ENCODE data around the gene UPB1.

Gene UPB1

DNA sequence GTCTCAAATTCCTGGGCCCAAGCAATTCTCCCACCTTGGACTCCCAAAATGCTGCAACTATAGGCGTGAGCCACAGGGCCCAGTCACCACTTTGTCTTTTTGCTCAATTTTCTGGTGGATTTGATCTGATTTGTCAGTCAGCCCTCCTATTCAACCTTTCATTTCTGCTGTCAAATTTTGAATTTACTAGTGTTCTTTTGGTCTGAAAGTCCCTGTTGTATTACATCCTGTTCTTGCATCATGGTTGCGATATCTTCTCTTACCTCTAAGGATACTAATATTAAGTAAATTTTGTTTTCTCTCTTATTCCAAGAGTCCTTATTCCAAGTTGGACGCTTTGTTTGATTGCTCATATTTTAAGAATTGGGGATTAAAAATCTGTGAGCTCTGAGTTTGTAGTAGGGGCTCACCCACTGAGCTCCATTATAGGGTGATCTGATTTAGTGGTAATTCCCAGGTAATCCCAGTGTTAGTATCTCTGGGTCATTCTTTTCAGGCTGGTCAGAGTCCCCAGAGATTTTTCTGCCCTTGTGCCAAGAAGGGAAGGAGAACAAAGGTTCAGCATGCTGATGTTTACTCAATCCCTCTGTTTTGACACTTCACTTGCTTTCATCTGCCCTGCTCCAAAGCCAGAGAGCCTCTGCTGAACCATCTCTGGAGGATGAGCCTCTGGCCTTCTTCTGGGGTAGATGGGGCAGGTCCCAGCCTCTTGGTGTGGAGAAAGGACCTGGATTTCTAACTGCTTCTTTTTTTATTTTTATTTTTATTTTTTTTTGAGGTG is 10.0 kb downstream of the UPB1 start:
- Histone ChIP-seq H3K9ac (ENCODE audit: low read length) (no peak overlapping the region), H3K27ac (ENCODE audit: low read length) (no peak overlapping the region)

DNA sequence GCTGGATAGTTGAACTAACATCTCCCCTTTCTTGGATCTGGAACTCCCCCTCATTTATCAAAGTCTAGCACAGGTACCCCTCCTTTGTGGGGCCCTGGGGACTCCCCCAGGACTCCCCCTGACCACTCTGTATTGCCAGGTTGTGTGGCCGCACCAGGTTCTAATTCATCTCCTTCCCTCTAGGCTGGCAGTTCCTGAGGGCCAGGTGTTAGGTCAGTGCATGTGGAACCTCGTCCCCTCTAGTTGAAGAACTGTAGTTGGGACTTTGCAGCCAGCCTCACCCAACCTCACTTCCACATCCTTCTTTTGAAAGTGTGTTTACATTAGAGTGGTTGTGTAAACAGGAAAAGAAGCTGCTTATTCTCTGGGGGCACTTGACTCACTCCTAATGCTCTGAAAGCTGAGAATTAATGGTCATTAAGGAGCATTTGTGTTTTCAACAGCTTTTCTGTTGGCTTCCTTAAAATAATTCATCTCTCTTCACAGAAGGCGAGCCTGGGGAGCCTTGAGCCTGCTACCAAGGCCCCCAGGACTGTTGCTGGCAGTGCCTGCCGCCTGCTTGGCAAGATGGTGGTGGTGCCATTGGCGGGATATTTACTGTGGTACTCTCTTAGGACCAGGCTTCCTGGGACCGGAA is 11.8 kb downstream of the UPB1 start:
- H4K20me1 ChIP-seq (ENCODE audit: insufficient read depth, low read length), result no peaks in the 10 kb centered on the region
- no peaks in the 10 kb centered on the region for H3K9me2 ChIP-seq (replicated peaks; ENCODE audit: insufficient read depth, low read length)
- TF ChIP-seq, protein P1, sequence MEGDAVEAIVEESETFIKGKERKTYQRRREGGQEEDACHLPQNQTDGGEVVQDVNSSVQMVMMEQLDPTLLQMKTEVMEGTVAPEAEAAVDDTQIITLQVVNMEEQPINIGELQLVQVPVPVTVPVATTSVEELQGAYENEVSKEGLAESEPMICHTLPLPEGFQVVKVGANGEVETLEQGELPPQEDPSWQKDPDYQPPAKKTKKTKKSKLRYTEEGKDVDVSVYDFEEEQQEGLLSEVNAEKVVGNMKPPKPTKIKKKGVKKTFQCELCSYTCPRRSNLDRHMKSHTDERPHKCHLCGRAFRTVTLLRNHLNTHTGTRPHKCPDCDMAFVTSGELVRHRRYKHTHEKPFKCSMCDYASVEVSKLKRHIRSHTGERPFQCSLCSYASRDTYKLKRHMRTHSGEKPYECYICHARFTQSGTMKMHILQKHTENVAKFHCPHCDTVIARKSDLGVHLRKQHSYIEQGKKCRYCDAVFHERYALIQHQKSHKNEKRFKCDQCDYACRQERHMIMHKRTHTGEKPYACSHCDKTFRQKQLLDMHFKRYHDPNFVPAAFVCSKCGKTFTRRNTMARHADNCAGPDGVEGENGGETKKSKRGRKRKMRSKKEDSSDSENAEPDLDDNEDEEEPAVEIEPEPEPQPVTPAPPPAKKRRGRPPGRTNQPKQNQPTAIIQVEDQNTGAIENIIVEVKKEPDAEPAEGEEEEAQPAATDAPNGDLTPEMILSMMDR (IDR thresholded peaks at IDR 0.05; ENCODE audit: low read length), result no peak
- TF ChIP-seq EZH2phosphoT487 (IDR thresholded peaks at IDR 0.05; ENCODE audit: low read length), result no peak
- TF ChIP-seq EZH2 (optimal IDR thresholded peaks at IDR 0.05; ENCODE audit: low read depth, low read length), result no peak
- H3K4me2 ChIP-seq (ENCODE audit: low read depth, low read length), result no peak overlapping the region
- H3K9me3 ChIP-seq (replicated peaks; ENCODE audit: insufficient read depth, low read length), result no peaks in the 10 kb centered on the region
- no peaks in the 10 kb centered on the region for H3K36me3 ChIP-seq (replicated peaks; ENCODE audit: insufficient read depth, low read length)
- no peaks in the 10 kb centered on the region for H3K79me2 ChIP-seq (ENCODE audit: low read length)
- H3K4me3 ChIP-seq (ENCODE audit: low read length), result no peak overlapping the region
- H3K4me1 ChIP-seq (ENCODE audit: low read length), result peaks cover 5% of the 10 kb centered on the region; the same call in 1 of the 2 replicates
- no peak for DNase-seq
- no peak overlapping the region for H3K27ac ChIP-seq (ENCODE audit: low read length)
- no peak overlapping the region for H3K9ac ChIP-seq (ENCODE audit: low read length)
- no peaks in the 10 kb centered on the region; the same call in 1 of the 2 replicates for H3F3A ChIP-seq (ENCODE audit: insufficient read depth, low read length)
- H2AFZ ChIP-seq (ENCODE audit: low read length), result no peak overlapping the region
- no peaks in the 10 kb centered on the region for H3K27me3 ChIP-seq (replicated peaks; ENCODE audit: insufficient read depth, low read length)

More for the DNA sequence above, 10.0 kb downstream of the UPB1 start:
- H3K27me3 ChIP-seq (replicated peaks; ENCODE audit: insufficient read depth, low read length), result no peaks in the 10 kb centered on the region
- H4K20me1 ChIP-seq (ENCODE audit: insufficient read depth, low read length), result no peaks in the 10 kb centered on the region
- H2AFZ ChIP-seq (ENCODE audit: low read length), result no peak overlapping the region
- H3K9me3 ChIP-seq (replicated peaks; ENCODE audit: insufficient read depth, low read length), result no peaks in the 10 kb centered on the region
- no peaks in the 10 kb centered on the region for H3K4me1 ChIP-seq (ENCODE audit: low read length)
- H3K36me3 ChIP-seq (replicated peaks; ENCODE audit: insufficient read depth, low read length), result no peaks in the 10 kb centered on the region
- H3K79me2 ChIP-seq (ENCODE audit: low read length), result no peaks in the 10 kb centered on the region
- no peaks in the 10 kb centered on the region for H3F3A ChIP-seq (ENCODE audit: insufficient read depth, low read length)
- no peak overlapping the region for H3K4me2 ChIP-seq (ENCODE audit: low read depth, low read length)
- H3K4me3 ChIP-seq (ENCODE audit: low read length), result no peak overlapping the region
- H3K9me2 ChIP-seq (replicated peaks; ENCODE audit: insufficient read depth, low read length), result no peaks in the 10 kb centered on the region
- no peak for DNase-seq
- TF ChIP-seq EZH2 (optimal IDR thresholded peaks at IDR 0.05; ENCODE audit: low read depth, low read length) (no peak), EZH2phosphoT487 (IDR thresholded peaks at IDR 0.05; ENCODE audit: low read length) (no peak)
- TF ChIP-seq, protein P1 (IDR thresholded peaks at IDR 0.05; ENCODE audit: low read length), result no peak

DNA sequence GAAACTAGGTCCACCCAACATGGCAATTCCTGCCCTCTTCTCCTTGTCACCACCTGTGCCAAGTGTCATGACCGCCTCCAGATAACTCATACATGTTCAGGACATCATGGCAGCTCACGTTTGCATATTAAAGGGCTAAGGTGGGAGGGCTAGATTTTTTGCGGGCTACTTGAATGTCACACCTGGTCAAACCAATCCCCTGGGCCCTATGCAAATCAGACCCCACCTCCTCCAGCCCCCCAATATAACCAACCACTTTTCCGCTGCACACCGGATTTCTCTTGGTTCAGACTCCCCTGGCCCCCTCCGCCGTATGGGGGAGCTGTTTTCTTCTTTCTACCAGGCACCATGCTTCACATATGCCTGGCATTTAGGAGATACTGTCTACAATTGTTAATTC is 12.6 kb downstream of the UPB1 start:
- Histone ChIP-seq H3F3A (ENCODE audit: insufficient read depth, low read length) (no peaks in the 10 kb centered on the region; the same call in 1 of the 2 replicates), H3K4me2 (ENCODE audit: low read depth, low read length) (no peak overlapping the region)

More for the DNA sequence above, 12.6 kb downstream of the UPB1 start:
- Histone ChIP-seq H3K27ac (ENCODE audit: low read length) (no peak overlapping the region), H3K4me3 (ENCODE audit: low read length) (no peak overlapping the region), H3K9me2 (replicated peaks; ENCODE audit: insufficient read depth, low read length) (no peaks in the 10 kb centered on the region), H2AFZ (ENCODE audit: low read length) (no peak overlapping the region), H3K4me1 (ENCODE audit: low read length) (peaks cover 5% of the 10 kb centered on the region; the same call in 1 of the 2 replicates), H3K9me3 (replicated peaks; ENCODE audit: insufficient read depth, low read length) (no peaks in the 10 kb centered on the region), H3K27me3 (replicated peaks; ENCODE audit: insufficient read depth, low read length) (no peaks in the 10 kb centered on the region), H3K36me3 (replicated peaks; ENCODE audit: insufficient read depth, low read length) (no peaks in the 10 kb centered on the region), H3K9ac (ENCODE audit: low read length) (no peak overlapping the region), H4K20me1 (ENCODE audit: insufficient read depth, low read length) (no peaks in the 10 kb centered on the region), H3K79me2 (ENCODE audit: low read length) (no peaks in the 10 kb centered on the region)
- TF ChIP-seq EZH2 (optimal IDR thresholded peaks at IDR 0.05; ENCODE audit: low read depth, low read length) (no peak), EZH2phosphoT487 (IDR thresholded peaks at IDR 0.05; ENCODE audit: low read length) (no peak)
- TF ChIP-seq, protein P1 (IDR thresholded peaks at IDR 0.05; ENCODE audit: low read length), result no peak
- no peak for DNase-seq
